Endothelial cell of umbilical vein (primary cell): ENCODE results near the gene BRS3. TPM values are rescaled to one million over a fixed set of nuclear protein-coding genes. Genes with fewer than 3 reads are reported as not detected.

Source experiments
- BruUV-seq: library from RNA; stranded (reverse); fragments of 400-500 nt; replicated peaks from 2 replicates; lab custom pipeline; 2021; lab: Mats Ljungman, UMichigan
- CTCF ChIA-PET: fragments of 300-600, 350-600 bp; sonication (Branson Sonifier 250); formaldehyde crosslinking; loops from one replicate; lab custom pipeline; 2021; ENCODE audit warnings: antibody characterized with exemption, inconsistent platforms; lab: Charles Lee
- POLR2A ChIA-PET: fragments of 300-600, 350-600 bp; sonication (Branson Sonifier 250); formaldehyde crosslinking; loops from one replicate; lab custom pipeline; 2021; ENCODE audit warnings: antibody characterized with exemption, inconsistent platforms; lab: Charles Lee
- DNase-seq: peaks from one replicate; pipeline ENCODE4 v3.0.0-alpha.2; 2011; ENCODE audit warnings: low read depth, low spot score
- FAIRE-seq: peaks from 2 replicates; lab custom pipeline; 2011; peaks lifted over from hg19 to GRCh38; lab: Jason Lieb, UNC
- H2AFZ ChIP-seq: 2 replicates; pipeline ENCODE4 v1.6.0; 2012; ENCODE audit warnings: low read depth, low read length, control low read depth, inconsistent platforms
- H3K27ac ChIP-seq: 2 replicates; pipeline ENCODE4 v1.5.1; 2011; ENCODE audit warnings: low read depth, mild to moderate bottlenecking, control low read depth, low read length, moderate library complexity; ENCODE audit not compliant: insufficient read depth
- H3K27me3 ChIP-seq, 2 experiments: 2 replicates each; pipeline versions ENCODE4 v1.6.0 to v1.6.1; 2011; ENCODE audit warnings: low read length in 2 of 2, mixed read lengths in 1 of 2; ENCODE audit not compliant: control insufficient read depth in 2 of 2, insufficient read depth in 2 of 2
- H3K36me3 ChIP-seq, 2 experiments: 2 replicates in 1 of 2; 3 replicates in 1 of 2; pipeline ENCODE4 v1.5.1; 2011; ENCODE audit warnings: low read length in 2 of 2, mild to moderate bottlenecking in 1 of 2, moderate library complexity in 1 of 2; ENCODE audit not compliant: control insufficient read depth in 2 of 2, insufficient read depth in 2 of 2; ENCODE audit errors: extremely low read depth in 1 of 2
- H3K4me1 ChIP-seq: 3 replicates; pipeline ENCODE4 v1.5.1; 2011; ENCODE audit warnings: mild to moderate bottlenecking, low read length; ENCODE audit not compliant: control insufficient read depth, insufficient read depth; ENCODE audit errors: extremely low read depth
- H3K4me2 ChIP-seq: 2 replicates; pipeline ENCODE4 v1.6.1; 2011; ENCODE audit warnings: low read length, control low read depth, mixed read lengths; ENCODE audit not compliant: insufficient read depth
- H3K4me3 ChIP-seq, 3 experiments: fragments of 200-600 bp in 1 of 3; sonication (generic), shearing (Covaris generic) in 1 of 3; replicated peaks in 1 of 3; 2 replicates each; pipeline ENCODE4 v1.5.1; 2011 to 2016; ENCODE audit warnings: control low read depth in 3 of 3, low read length in 3 of 3, mild to moderate bottlenecking in 2 of 3, inconsistent platforms in 1 of 3, low read depth in 1 of 3, moderate library complexity in 1 of 3; ENCODE audit not compliant: insufficient read depth in 1 of 3
- H3K79me2 ChIP-seq: 2 replicates; pipeline ENCODE4 v1.6.0; 2012; ENCODE audit warnings: low read length, inconsistent platforms; ENCODE audit not compliant: control insufficient read depth, insufficient read depth
- H3K9ac ChIP-seq: replicated peaks from 2 replicates; pipeline ENCODE3; 2011; ENCODE audit warnings: low read length, control low read depth; ENCODE audit not compliant: insufficient read depth; ENCODE audit errors: extremely low read depth
- H3K9me1 ChIP-seq: replicated peaks from 3 replicates; pipeline ENCODE4 v1.6.0; 2011; ENCODE audit warnings: mild to moderate bottlenecking, low read length; ENCODE audit not compliant: control insufficient read depth, insufficient read depth; ENCODE audit errors: extremely low read depth
- H3K9me3 ChIP-seq: replicated peaks from 2 replicates; pipeline ENCODE4 v1.5.1; 2012; ENCODE audit warnings: low read length, inconsistent platforms; ENCODE audit not compliant: control insufficient read depth, insufficient read depth
- H4K20me1 ChIP-seq: replicated peaks from 2 replicates; pipeline ENCODE3; 2011; ENCODE audit warnings: mild to moderate bottlenecking, low read length; ENCODE audit not compliant: control insufficient read depth, insufficient read depth; ENCODE audit errors: extremely low read depth
- CTCF ChIP-seq, 2 donors: IDR thresholded peaks; 1 replicate in 1 of 2; 2 replicates in 1 of 2; pipeline ENCODE4 v1.5.1; 2011; ENCODE audit warnings: low read length in 2 of 2, mild to moderate bottlenecking in 2 of 2, moderate library complexity in 2 of 2, control low read depth in 1 of 2, inconsistent platforms in 1 of 2, low read depth in 1 of 2; ENCODE audit not compliant: insufficient read depth in 1 of 2; ENCODE audit errors: extremely low read depth in 1 of 2
- EZH2 ChIP-seq: IDR thresholded peaks from 2 replicates; pipeline ENCODE4 v1.6.1; 2012; ENCODE audit warnings: borderline replicate concordance, low read depth, mild to moderate bottlenecking, moderate library complexity, low read length, inconsistent platforms; ENCODE audit not compliant: severe bottlenecking
- FOS ChIP-seq: IDR thresholded peaks from 2 replicates; pipeline ENCODE4 v1.6.1; 2011; ENCODE audit warnings: mild to moderate bottlenecking, low read length, moderate library complexity, borderline replicate concordance; ENCODE audit not compliant: insufficient read depth
- GATA2 ChIP-seq: IDR thresholded peaks from 2 replicates; pipeline ENCODE4 v1.7.0; 2011; ENCODE audit warnings: low read depth, mild to moderate bottlenecking, moderate library complexity, mixed read lengths, low read length; ENCODE audit not compliant: insufficient read length, insufficient read depth
- JUN ChIP-seq: IDR thresholded peaks from 2 replicates; pipeline ENCODE4 v1.6.1; 2011; ENCODE audit warnings: borderline replicate concordance, low read depth; ENCODE audit not compliant: insufficient read length, insufficient read depth
- MYC ChIP-seq: IDR thresholded peaks from one replicate; pipeline ENCODE4 v1.6.1; 2011; ENCODE audit warnings: mild to moderate bottlenecking, low read depth, low read length
- POLR2A ChIP-seq: IDR thresholded peaks from 2 replicates; pipeline ENCODE4 v1.6.1; 2012; ENCODE audit warnings: low read depth, mild to moderate bottlenecking, control low read depth, low read length
- POLR2AphosphoS5 ChIP-seq: IDR thresholded peaks from 2 replicates; pipeline ENCODE4 v1.6.1; 2012; ENCODE audit warnings: low read depth, mild to moderate bottlenecking, control low read depth, low read length, moderate library complexity; ENCODE audit not compliant: insufficient read depth
- dilution Hi-C: fragments of 300-500 bp; cut with MboI; formaldehyde crosslinking; loops from one replicate; pipeline ENCODE4 v1.15.0; 2019; ENCODE audit warnings: low sequenced_read_pairs; ENCODE audit not compliant: extremely low pct_ligation_motif_present
- intact Hi-C: fragments of 100-400 bp; cut with micrococcal nuclease; formaldehyde crosslinking; loops from one replicate; pipeline ENCODE4 v1.10.0; 2022
- polyA plus RNA-seq, 4 experiments: library from polyadenylated mRNA; depleted of rRNA in 3 of 4; stranded (reverse) in 3 of 4; unstranded in 1 of 4; fragments of >200 nt; gene quantifications; 2 replicates each; pipeline versions ENCODE4 v1.2.1 to v1.2.3, GENCODE V29; 2011 to 2012; ENCODE audit warnings: missing spikeins in 1 of 4
- total RNA-seq: library from RNA; stranded (reverse); gene quantifications from 2 replicates; pipeline ENCODE4 v1.2.3, GENCODE V29; 2021
- TF ChIP-seq, protein P1 (sequence below): IDR thresholded peaks from 2 replicates; pipeline ENCODE4 v1.6.1; 2011; ENCODE audit not compliant: insufficient read depth, insufficient read length

Gene BRS3
- total and polyA plus RNA-seq, 2 donors (not counting 3 experiments of a cell fraction or from before 2014, with no cell fraction given): not detected

DNA sequence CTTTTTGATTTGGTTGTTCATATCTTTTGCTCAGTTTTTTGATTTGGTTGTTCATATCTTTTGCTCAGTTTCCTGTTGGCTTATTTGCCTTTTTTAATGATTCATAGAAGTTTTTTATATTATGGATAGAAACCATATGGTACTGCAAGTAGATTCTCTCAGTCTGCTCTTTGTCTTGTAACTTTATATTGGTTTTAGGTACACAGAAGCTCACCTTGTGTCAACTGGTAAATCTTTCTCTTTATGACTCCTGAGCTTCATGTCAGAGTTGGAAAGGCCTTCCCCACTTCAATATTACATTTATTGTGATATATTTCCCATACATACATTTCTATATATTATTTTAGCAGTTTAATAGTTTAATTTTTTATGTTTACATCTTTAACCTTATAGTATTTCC lies 36.0 kb downstream of the BRS3 start:
- TF ChIP-seq CTCF (IDR thresholded peaks at IDR 0.05; ENCODE audit: extremely low read depth in 1 of 2, insufficient read depth in 1 of 2, low read depth in 1 of 2, low read length in 2 of 2) (no peak), GATA2 (no peak), JUN (no peak), EZH2 (no peak), MYC (no peak), POLR2A (no peak), POLR2AphosphoS5 (no peak), FOS (no peak)
- TF ChIP-seq, protein P1, sequence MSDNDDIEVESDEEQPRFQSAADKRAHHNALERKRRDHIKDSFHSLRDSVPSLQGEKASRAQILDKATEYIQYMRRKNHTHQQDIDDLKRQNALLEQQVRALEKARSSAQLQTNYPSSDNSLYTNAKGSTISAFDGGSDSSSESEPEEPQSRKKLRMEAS: no peak
- dilution Hi-C loops: no loop called here
- H3K27ac ChIP-seq: no peak overlapping the region
- no peak overlapping the region for H2AFZ ChIP-seq
- no peaks in the 10 kb centered on the region for H3K27me3 ChIP-seq
- DNase-seq: no peak
- H3K36me3 ChIP-seq: no peaks in the 10 kb centered on the region
- ChIA-PET CTCF (no interaction called here), POLR2A (no interaction called here)
- no TSS peak for BruUV-seq
- H3K9me1 ChIP-seq: no peaks in the 10 kb centered on the region
- H3K9ac ChIP-seq: no peak overlapping the region
- no peaks in the 10 kb centered on the region for H3K9me3 ChIP-seq
- H3K4me3 ChIP-seq: no peak overlapping the region
- FAIRE-seq: no peak
- H3K4me1 ChIP-seq: no peaks in the 10 kb centered on the region
- no peaks in the 10 kb centered on the region for H4K20me1 ChIP-seq
- intact Hi-C loops: no loop called here
- no peak overlapping the region for H3K4me2 ChIP-seq
- H3K79me2 ChIP-seq: no peaks in the 10 kb centered on the region
